BE2C (cell line): ENCODE measurements around the gene IL23A.

Experiments
- DNase-seq: peaks from one replicate; pipeline ENCODE4 v3.0.0-alpha.2; 2020
- H3K27me3 ChIP-seq: fragments of 250-450 bp; sonication (Bioruptor Pico); 2 replicates; pipeline ENCODE4 v1.5.1; 2020; ENCODE audit warnings: mild to moderate bottlenecking
- H3K36me3 ChIP-seq: fragments of 250-450 bp; sonication (Bioruptor Pico); 2 replicates; pipeline ENCODE4 v1.5.1; 2020; ENCODE audit warnings: mild to moderate bottlenecking
- H3K4me1 ChIP-seq: fragments of 250-450 bp; sonication (Bioruptor Pico); 2 replicates; pipeline ENCODE4 v1.5.1; 2020
- H3K4me3 ChIP-seq: 2 replicates; pipeline ENCODE4 v1.5.1; 2011; ENCODE audit warnings: low read depth, low read length
- H3K9me3 ChIP-seq: fragments of 250-450 bp; sonication (Bioruptor Pico); 2 replicates; pipeline ENCODE4 v1.5.1; 2020
- CTCF ChIP-seq: IDR thresholded peaks from 2 replicates; pipeline ENCODE4 v1.5.1; 2012; ENCODE audit warnings: mild to moderate bottlenecking, low read depth, low read length

The IL23A gene

GRCh38 chr12:56377310-56377988 is 38.8 kb downstream of the IL23A start:
- H3K36me3 ChIP-seq = no peaks in the 10 kb centered on the region

GRCh38 chr12:56377989-56378316 is 39.3 kb downstream of the IL23A start:
- Histone ChIP-seq H3K9me3 (peaks cover 6% of the 10 kb centered on the region; the same call in 1 of the 2 replicates), H3K4me1 (no peaks in the 10 kb centered on the region), H3K27me3 (peaks cover 5% of the 10 kb centered on the region), H3K36me3 (no peaks in the 10 kb centered on the region), H3K4me3 (no peak overlapping the region)
- DNase-seq = no peak
- TF ChIP-seq CTCF = no peak

More at GRCh38 chr12:56377310-56377988, 38.8 kb downstream of the IL23A start:
- Histone ChIP-seq H3K4me3 (no peak overlapping the region), H3K4me1 (no peaks in the 10 kb centered on the region), H3K9me3 (peaks cover 6% of the 10 kb centered on the region; the same call in 1 of the 2 replicates), H3K27me3 (peaks cover 5% of the 10 kb centered on the region)
- peak; percentile 10; the same call in 1 of the 2 replicates for TF ChIP-seq CTCF
- no peak for DNase-seq

DNA sequence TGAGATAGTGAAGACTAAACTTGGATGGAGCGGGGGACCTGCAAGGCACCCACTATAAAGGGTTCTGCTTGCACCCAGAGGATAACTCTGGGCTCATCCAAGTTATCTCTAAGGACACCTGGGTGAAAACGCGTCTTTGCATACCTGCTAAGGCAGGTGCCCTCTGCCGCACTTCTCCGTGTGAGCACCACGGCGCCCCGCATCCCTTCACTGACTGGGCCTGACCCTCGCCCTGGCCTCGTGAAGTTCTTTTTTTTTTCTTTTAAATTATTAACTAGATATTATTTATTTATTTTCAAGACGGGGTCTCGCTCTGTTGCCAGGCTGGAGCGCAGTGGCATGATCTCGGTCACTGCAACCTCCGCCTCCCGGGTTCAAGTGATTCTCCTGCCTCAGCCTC is 43.9 kb downstream of the IL23A start:
- TF ChIP-seq CTCF = no peak
- H3K4me1 ChIP-seq = peaks cover 4% of the 10 kb centered on the region; the same call in 1 of the 2 replicates
- no peak overlapping the region for H3K4me3 ChIP-seq
- H3K36me3 ChIP-seq = no peaks in the 10 kb centered on the region
- no peaks in the 10 kb centered on the region; the same call in 1 of the 2 replicates for H3K27me3 ChIP-seq
- DNase-seq = no peak
- no peaks in the 10 kb centered on the region for H3K9me3 ChIP-seq

- Histone ChIP-seq H3K4me1 (peaks cover 4% of the 10 kb centered on the region; the same call in 1 of the 2 replicates), H3K9me3 (no peaks in the 10 kb centered on the region), H3K27me3 (no peaks in the 10 kb centered on the region), H3K36me3 (no peaks in the 10 kb centered on the region), H3K4me3 (no peak overlapping the region)
- no peak for TF ChIP-seq CTCF
- DNase-seq = peak; percentile 58
Measured at GRCh38 chr12:56385873-56386272, 47.2 kb downstream of the IL23A start.

GRCh38 chr12:56387152-56387736 is 48.6 kb downstream of the IL23A start:
- Histone ChIP-seq H3K36me3 (no peaks in the 10 kb centered on the region), H3K27me3 (no peaks in the 10 kb centered on the region), H3K4me1 (peaks cover 4% of the 10 kb centered on the region; the same call in 1 of the 2 replicates), H3K4me3 (no peak overlapping the region), H3K9me3 (no peaks in the 10 kb centered on the region)
- no peak for DNase-seq
- no peak for TF ChIP-seq CTCF

GRCh38 chr12:56389412-56389811 is 50.7 kb downstream of the IL23A start:
- H3K4me3 ChIP-seq = no peak overlapping the region
- H3K9me3 ChIP-seq = no peaks in the 10 kb centered on the region
- no peak for TF ChIP-seq CTCF
- no peak for DNase-seq
- H3K4me1 ChIP-seq = peaks cover 4% of the 10 kb centered on the region; the same call in 1 of the 2 replicates
- no peaks in the 10 kb centered on the region for H3K27me3 ChIP-seq
- no peaks in the 10 kb centered on the region for H3K36me3 ChIP-seq
